Measurements from ENCODE around the gene INTS7. TPM values are rescaled to one million over a fixed set of nuclear protein-coding genes. Genes with fewer than 3 reads are reported as not detected.

INTS7 gene, protein sequence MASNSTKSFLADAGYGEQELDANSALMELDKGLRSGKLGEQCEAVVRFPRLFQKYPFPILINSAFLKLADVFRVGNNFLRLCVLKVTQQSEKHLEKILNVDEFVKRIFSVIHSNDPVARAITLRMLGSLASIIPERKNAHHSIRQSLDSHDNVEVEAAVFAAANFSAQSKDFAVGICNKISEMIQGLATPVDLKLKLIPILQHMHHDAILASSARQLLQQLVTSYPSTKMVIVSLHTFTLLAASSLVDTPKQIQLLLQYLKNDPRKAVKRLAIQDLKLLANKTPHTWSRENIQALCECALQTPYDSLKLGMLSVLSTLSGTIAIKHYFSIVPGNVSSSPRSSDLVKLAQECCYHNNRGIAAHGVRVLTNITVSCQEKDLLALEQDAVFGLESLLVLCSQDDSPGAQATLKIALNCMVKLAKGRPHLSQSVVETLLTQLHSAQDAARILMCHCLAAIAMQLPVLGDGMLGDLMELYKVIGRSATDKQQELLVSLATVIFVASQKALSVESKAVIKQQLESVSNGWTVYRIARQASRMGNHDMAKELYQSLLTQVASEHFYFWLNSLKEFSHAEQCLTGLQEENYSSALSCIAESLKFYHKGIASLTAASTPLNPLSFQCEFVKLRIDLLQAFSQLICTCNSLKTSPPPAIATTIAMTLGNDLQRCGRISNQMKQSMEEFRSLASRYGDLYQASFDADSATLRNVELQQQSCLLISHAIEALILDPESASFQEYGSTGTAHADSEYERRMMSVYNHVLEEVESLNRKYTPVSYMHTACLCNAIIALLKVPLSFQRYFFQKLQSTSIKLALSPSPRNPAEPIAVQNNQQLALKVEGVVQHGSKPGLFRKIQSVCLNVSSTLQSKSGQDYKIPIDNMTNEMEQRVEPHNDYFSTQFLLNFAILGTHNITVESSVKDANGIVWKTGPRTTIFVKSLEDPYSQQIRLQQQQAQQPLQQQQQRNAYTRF
- 10 to 100 TPM; 23.2 to 25.4 TPM for total RNA-seq

DNA sequence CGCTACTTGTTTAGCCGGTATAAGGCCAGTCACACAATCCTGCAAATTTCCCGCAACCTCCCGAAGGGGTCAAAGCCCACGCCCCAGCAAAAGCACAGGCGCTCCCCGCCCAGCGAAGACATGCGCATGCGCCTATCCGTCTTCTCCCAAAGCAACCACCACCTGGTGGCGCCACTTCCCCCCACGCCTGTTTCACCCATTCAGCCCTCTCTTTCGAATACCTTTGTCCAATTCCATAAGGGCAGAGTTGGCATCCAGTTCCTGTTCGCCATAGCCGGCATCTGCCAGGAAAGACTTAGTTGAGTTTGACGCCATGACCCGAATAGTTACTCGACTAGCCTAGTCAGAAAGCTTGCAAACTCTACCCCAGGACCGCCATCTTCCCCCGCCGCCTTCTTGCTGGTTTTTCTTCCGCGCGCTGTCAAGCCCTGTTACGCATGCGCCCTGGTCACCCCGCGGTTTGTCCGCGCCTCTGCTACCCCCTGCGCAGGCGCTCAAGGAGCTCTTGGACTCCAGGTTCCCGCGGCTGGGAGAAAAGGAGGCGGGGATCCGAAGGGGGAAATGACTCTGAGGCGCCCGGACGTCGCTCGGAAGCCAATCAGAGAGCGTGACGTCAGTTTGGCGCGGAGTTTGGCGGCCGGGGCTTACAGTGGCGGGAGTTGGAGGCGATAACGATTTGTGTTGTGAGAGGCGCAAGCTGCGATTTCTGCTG lies at the start of gene INTS7, which contains the start of gene DTL:
INTS7 (minus strand) TSS at position 435 of the 712 bp plus-strand sequence; CDS start at position 315, 120 bp downstream.
DTL (plus strand) TSS at position 626 of the 712 bp plus-strand sequence. CDS start 143 bp downstream, outside the sequence.
- TF ChIP-seq, protein P1, sequence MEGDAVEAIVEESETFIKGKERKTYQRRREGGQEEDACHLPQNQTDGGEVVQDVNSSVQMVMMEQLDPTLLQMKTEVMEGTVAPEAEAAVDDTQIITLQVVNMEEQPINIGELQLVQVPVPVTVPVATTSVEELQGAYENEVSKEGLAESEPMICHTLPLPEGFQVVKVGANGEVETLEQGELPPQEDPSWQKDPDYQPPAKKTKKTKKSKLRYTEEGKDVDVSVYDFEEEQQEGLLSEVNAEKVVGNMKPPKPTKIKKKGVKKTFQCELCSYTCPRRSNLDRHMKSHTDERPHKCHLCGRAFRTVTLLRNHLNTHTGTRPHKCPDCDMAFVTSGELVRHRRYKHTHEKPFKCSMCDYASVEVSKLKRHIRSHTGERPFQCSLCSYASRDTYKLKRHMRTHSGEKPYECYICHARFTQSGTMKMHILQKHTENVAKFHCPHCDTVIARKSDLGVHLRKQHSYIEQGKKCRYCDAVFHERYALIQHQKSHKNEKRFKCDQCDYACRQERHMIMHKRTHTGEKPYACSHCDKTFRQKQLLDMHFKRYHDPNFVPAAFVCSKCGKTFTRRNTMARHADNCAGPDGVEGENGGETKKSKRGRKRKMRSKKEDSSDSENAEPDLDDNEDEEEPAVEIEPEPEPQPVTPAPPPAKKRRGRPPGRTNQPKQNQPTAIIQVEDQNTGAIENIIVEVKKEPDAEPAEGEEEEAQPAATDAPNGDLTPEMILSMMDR (IDR thresholded peaks at IDR 0.05): peak; percentile 88
- H3K4me3 Mint-ChIP-seq: peak within 1 kb of the TSS; percentile 97
- POLR2A ChIA-PET: interaction anchor here (0.6 to 3.1 kb wide), 34 partner anchors 9 to 573 kb away, joined by 3 to 13 read pairs (median 3); partner anchors contain the start of genes ATF3 and NEK2
- CTCF ChIA-PET: interaction anchor here (0.6 to 8.2 kb wide), 55 partner anchors 9 to 748 kb away, joined by 3 to 97 read pairs (median 5); partner anchors contain the start of genes NEK2, PPP2R5A and SLC30A1
- H3K9me3 Mint-ChIP-seq: no peaks in the 10 kb centered on the region
- H3K27ac Mint-ChIP-seq: peak within 1 kb of the TSS; percentile 100
- H3K4me1 Mint-ChIP-seq (ENCODE audit: low read depth): peaks cover 52% of the 10 kb centered on the region
- peak; percentile 87 for ATAC-seq
- peak; percentile 99 for DNase-seq
- peaks cover 56% of the 10 kb centered on the region for H3K36me3 Mint-ChIP-seq (ENCODE audit: low read depth)
- H3K27me3 Mint-ChIP-seq: peaks cover 1% of the 10 kb centered on the region
- intact Hi-C loops (cut with micrococcal nuclease): loop anchor here (2.0 to 10.0 kb wide), 3 partner anchors 100 to 354 kb away; partner anchors contain the start of gene LPGAT1

DNA sequence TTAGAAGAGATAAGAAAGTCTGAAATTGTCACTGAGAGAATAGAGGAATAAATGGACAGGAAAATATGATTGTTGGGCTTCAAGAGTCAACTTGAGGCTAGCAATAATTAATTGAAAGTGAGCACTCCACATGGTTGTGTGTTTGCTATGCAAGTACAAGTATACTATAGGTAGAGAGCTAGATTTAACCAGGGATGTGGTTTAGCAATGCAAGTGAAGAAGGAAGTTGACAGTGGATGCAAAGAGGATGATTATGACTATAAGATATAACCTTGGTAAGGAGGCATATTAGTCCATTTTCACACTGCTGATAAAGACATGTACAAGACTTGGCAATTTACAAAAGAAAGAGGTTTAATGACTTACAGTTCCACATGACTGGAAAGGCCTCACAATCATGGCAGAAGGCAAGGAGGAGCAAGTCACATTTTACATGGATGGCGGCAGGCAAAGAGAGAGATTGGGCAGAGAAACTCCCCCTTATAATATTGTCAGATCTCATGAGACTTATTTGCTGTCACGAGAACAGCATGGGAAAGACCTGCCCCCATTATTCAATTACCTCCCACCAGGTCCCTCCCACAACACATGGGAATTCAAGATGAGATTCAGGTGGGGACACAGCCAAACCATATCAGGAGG lies 47.5 kb upstream of the INTS7 start:
- intact Hi-C loops (cut with micrococcal nuclease): no loop called here
- DNase-seq (no peak), ATAC-seq (no peak)
- no peaks in the 10 kb centered on the region for H3K9me3 Mint-ChIP-seq
- peaks cover 3% of the 10 kb centered on the region for H3K4me1 Mint-ChIP-seq (ENCODE audit: low read depth)
- H3K27ac Mint-ChIP-seq: no peak overlapping the region
- no peak overlapping the region for H3K4me3 Mint-ChIP-seq
- peaks cover 44% of the 10 kb centered on the region for H3K36me3 Mint-ChIP-seq (ENCODE audit: low read depth)
- ChIA-PET POLR2A (no interaction called here), CTCF (interaction anchor here (2.6 kb wide), 1 partner anchor 21 kb away, joined by 7 read pairs; no protein-coding TSS in a partner anchor)
- H3K27me3 Mint-ChIP-seq: no peaks in the 10 kb centered on the region
- TF ChIP-seq, protein P1 (IDR thresholded peaks at IDR 0.05): no peak

DNA sequence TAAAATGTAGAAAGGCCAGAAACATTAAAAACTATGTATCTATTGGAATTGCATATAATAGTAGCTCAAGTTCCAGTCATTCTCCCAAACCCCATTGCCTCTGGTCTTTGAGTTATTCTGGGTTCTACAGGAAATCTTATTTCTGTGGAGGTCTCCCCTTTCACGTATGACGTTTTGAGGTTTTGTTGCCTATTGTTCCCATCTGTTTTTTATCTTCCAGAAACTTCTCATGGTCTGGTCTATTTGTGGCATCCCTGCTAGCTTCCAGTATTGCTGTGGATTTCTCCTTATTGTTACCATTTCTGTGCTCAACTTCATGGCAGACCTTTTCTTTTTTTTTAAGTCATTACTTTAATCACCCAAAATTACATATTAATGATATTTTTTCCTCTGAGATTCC lies 43.5 kb upstream of the INTS7 start:
- ChIA-PET CTCF (interaction anchor here (1.2 to 1.9 kb wide), 2 partner anchors 272 to 377 kb away, joined by 3 to 9 read pairs; no protein-coding TSS in a partner anchor), POLR2A (no interaction called here)
- H3K4me3 Mint-ChIP-seq: no peak overlapping the region
- no peak overlapping the region for H3K27ac Mint-ChIP-seq
- DNase-seq: no peak
- H3K4me1 Mint-ChIP-seq (ENCODE audit: low read depth): no peaks in the 10 kb centered on the region
- H3K27me3 Mint-ChIP-seq: no peaks in the 10 kb centered on the region
- no peak for ATAC-seq
- intact Hi-C loops (cut with micrococcal nuclease): no loop called here
- no peaks in the 10 kb centered on the region for H3K9me3 Mint-ChIP-seq
- H3K36me3 Mint-ChIP-seq (ENCODE audit: low read depth): peaks cover 40% of the 10 kb centered on the region
- TF ChIP-seq, protein P1 (IDR thresholded peaks at IDR 0.05): no peak

DNA sequence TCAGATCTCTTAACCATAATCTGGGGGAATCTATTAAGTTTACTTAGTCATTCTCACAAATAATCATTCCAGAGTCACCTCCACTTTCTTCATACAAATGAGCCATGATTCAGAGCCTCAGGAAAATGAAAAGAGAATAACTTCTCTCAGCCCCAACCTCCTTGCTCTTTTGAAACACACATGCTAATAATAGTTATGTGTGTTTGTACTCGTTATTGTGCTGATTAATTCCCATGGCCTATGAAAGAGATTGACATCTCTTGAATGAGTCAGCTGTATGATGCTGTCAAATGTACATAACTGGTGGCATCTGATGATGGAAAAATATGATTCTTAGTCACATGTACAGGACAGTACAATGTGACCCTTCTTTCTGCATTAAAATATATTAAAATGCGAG lies 41.7 kb upstream of the INTS7 start:
- no peak for DNase-seq
- Mint-ChIP-seq H3K36me3 (ENCODE audit: low read depth) (peaks cover 44% of the 10 kb centered on the region), H3K4me3 (no peak overlapping the region), H3K4me1 (ENCODE audit: low read depth) (no peaks in the 10 kb centered on the region), H3K27me3 (no peaks in the 10 kb centered on the region), H3K27ac (no peak overlapping the region), H3K9me3 (no peaks in the 10 kb centered on the region)
- intact Hi-C loops (cut with micrococcal nuclease): no loop called here
- ATAC-seq: no peak
- TF ChIP-seq, protein P1 (IDR thresholded peaks at IDR 0.05): no peak
- ChIA-PET CTCF (no interaction called here), POLR2A (no interaction called here)
